Stimulated activated CD8-positive, alpha-beta memory T cell treated with anti-CD3 and anti-CD28 coated beads, Interleukin-15, amount 100 ng/mL, for 48 hours (primary cell): ENCODE results near the gene PDCD6IP.

Experiments used
- DNase-seq, 2 donors: peaks; one replicate each; pipeline ENCODE4 v3.0.0-alpha.2; 2020; ENCODE audit warnings: low read depth in 2 of 2

Gene PDCD6IP

DNA sequence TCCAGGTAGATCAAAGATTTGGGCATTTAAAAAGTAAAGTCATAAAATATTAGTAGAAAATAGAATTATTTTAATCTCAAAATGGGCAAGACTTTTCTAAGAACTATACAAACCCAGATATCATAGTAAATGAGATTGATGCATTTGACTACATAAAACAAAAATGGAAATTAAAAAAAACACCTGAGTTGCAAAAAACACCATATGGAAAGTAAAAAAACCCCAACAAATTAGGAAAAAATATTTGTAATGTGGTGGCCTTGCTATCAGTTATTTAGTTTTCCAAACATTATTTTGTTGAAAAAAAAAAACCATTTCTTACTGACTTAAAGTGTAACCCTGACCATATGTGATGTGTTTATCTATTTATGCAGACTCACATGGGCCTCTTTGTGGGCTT is 97.2 kb downstream of the PDCD6IP start:
- DNase-seq: no peak

GRCh38 chr3:33897306-33897705 is 98.9 kb downstream of the PDCD6IP start:
- DNase-seq: no peak

DNA sequence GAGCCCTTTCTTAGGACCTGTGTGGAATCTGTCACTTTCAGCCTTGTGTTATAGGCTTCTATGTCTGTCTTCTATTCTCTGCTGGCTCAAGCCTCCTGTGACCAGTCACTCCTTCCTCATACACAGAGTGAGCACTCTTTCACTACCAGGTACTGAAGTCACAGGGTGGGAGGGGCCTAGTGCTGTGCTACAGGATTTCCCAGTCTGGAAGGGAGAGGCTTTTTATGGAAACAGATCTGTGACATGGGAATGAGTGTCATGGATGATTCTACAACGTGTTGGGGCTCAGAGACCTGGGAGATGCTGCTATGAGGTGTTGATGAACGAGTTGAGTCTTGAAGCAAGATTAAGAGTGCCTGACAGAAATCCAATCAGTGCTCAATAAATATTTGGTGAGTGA is 100.5 kb downstream of the PDCD6IP start:
- no peak for DNase-seq

- DNase-seq: no peak
Observed at GRCh38 chr3:33900440-33900808, 102.0 kb downstream of the PDCD6IP start.

DNA sequence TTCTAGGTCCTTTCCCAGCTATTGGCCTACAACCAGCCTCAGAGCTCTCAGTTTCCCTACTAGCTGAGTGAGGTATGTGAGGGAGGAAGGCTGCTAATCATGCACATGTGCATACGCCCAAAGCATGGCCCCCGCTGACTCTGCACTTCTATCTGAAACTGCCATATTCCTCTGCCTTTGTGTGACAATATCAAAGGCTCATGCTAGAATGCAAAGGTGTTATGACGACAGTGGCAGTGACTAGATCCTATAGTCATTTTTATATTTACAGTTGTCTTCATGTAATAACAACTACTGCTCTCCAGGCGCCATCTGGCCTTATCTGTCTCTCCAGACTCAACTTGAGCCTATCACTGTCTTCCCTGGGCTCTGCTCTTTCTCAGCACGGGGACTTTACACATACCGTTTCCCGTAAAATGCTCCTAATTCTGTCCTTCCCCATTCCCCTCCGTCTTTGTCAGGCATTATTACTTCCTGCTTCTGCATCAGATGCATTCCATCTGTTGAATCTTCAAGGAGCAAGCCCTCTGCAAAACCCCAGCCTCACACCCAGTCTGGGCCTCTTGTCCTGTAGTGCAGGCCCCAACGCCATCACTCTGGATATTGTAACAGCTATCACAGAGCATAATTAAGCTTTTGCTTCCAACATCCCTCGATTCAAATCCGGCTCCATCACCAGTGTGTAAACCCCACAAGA is 102.5 kb downstream of the PDCD6IP start:
- DNase-seq: no peak

GRCh38 chr3:33901862-33902563 is 103.6 kb downstream of the PDCD6IP start:
- DNase-seq: no peak

DNA sequence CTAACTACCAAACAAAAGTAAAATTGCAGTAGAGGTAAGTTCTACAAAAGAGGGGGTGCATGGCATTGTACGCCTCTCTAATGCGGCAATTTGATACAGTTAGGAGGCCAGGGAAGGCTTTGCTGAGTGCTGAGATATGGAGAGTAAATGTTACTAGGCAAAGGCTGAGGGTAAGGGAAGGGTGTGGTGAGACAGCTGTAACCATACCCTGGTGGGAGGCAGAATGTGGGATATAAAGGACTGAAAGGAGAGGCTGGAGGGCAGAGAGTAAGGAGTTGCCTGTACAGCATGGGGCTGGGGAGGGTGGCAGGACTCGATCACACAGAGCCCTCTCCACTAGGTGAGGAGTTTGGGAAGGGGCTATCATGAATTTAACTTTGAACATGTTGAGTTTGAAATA is 106.3 kb downstream of the PDCD6IP start:
- no peak for DNase-seq

DNA sequence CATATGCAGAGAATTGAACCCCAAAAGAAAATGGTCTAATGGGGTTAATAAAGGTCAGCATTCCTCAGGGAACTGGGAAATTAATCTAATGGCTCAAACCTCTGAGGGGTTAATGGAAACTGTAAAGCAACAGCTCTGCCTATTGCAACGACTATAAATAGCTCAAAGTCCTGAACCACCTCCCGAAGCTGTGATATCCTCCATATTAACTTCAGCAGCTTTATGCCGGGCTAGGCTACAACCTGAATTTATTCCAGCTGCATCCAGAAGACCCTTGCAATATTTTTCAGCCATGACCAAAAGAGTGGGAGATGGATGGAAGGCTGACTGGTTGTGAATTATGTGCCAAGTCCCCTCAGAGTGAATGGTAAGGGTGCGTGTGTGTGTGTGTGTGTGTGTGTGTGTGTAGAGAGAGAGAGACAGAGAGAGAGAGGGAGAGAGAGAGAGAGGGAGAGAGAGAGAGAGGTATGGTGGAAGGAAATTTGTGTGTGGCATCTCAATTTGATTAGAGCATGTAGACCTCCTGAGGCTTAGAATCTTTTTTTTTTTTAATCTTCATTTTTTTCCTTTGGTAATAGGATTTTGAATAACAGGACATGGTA is 109.9 kb downstream of the PDCD6IP start:
- DNase-seq: no peak

DNA sequence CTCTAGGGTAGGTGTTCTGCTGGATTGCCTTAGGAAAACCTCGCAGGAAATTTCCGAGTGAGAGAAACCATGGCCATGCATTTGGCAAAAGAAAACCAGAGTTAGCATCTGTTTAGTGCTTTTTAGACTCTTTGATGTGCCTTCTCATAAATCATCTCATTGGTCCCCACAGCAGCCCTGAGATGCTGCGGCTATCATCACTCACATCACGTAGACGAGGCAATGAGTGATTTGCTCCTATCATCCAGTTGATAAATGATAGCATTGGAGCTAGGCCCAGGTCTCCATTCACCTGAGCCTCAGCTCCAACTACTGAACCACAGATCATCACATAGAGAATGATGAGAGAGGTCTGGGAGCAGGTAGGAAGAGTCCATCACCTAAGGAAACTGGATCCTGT is 111.1 kb downstream of the PDCD6IP start:
- no peak for DNase-seq

- no peak for DNase-seq
Observed at GRCh38 chr3:33910031-33910430, 111.6 kb downstream of the PDCD6IP start.

- DNase-seq: no peak
Observed at GRCh38 chr3:33911525-33912322, 113.3 kb downstream of the PDCD6IP start.

- DNase-seq: no peak
Observed at GRCh38 chr3:33914212-33914611, 115.8 kb downstream of the PDCD6IP start.

DNA sequence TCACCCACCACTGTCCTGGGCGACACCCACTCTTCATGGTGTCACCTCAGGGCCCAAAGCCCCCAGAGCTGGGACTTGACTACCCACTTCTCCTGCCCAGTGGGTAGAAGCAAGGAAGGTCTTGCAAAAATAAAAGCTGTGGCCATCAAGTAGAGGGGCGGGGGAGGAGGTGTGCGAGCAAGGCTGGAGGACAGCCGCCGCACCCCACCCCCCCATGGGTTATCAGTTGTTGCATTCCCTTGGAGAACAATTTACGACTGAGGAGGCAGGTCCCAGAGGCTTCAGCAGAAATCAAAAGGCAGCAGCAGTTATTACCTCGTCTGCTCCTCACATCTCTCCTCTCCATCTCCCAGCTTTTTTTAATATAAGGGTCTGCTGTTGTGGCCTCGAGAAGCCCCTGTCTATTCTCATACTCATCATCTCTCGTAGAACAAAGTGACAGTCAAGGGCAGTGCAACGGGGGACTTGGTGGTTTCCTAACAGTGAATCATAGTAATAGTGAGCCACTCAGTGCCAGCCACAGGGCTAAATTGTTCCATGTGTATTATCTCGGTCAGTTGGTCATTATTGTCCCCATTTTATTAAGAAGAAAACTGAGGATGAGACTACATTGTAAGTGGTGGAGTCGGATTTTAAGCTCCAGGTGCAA is 116.4 kb downstream of the PDCD6IP start:
- DNase-seq: no peak

- DNase-seq: no peak
Observed at GRCh38 chr3:33915796-33916546, 117.5 kb downstream of the PDCD6IP start.

DNA sequence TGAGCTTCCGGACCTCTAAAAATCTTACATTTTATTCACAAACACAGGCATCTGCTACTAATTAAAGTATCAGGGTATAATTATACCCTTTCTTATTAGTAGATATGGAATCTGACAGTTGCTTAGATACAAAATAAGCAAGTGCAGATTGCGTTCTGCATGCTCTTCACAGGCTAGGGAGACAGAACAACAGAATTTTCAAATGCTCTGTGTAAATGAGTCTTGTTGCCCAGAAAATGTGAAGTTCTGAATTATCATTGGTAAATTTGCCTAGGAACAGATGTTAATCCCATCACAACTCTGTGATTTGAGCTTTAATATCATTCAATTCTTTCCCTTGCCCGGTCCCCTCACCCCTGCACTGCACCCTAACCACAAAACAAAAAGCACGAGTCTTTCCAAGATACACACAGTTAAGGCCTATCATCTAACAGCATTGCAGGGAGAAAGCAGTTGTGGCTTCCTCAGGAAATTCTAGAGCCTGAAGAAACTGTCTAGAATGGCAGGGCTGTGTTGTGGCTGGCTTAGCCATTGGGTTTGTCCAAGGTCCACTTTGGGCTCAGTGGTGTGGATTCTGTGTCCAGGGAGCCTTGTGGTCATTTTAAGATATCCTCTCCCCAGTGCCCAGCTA is 119.8 kb downstream of the PDCD6IP start:
- no peak for DNase-seq
